HG03571 (cell line): Measurements from ENCODE around the gene TBC1D10A.

Source experiments
- ATAC-seq: cut with Tn5 transposase; IDR thresholded peaks from one replicate; pipeline ENCODE4 v1.9.1; 2021; ENCODE audit not compliant: unreplicated experiment

The TBC1D10A gene

DNA sequence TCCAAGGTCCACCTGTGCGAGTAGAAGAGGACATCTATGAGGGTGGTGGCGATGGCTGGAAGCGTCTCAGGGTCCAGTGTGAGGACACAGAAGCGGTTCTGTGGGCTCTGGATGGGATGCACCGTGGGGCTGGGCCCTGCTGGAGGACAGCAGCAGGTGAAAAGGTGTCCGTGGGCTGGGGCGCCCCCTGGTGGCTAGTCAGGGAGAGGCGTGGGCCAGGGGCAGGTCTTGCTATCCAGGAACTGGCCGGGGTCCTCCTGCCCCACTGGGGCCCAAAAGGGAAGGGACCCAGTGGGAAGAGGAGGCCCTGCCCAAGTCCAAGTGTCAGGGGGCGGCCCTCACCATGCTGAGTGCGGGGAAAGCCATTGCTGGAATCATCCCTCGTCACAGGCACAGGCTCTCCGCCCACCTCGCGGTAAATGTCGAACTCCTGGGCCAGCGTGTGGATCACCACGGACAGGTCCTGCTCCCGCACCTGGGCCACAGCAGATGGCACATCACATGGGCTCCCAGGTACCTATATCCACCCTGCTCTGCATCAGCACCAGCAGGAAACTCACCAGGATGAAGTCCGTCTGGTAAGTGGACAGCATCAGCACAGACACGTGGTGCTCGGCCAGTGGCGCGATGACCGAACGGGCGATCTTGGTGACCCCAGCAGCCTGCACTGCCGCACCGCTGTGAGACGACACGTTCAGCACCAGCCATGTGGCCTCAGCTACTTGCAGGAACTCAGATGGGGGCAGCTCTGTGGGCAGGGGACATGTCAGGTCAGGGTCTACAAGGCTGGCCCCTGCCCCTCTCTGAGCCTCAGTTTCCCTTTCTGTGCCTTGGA lies 39.7 kb downstream of the TBC1D10A start:
- ATAC-seq, result no peak

DNA sequence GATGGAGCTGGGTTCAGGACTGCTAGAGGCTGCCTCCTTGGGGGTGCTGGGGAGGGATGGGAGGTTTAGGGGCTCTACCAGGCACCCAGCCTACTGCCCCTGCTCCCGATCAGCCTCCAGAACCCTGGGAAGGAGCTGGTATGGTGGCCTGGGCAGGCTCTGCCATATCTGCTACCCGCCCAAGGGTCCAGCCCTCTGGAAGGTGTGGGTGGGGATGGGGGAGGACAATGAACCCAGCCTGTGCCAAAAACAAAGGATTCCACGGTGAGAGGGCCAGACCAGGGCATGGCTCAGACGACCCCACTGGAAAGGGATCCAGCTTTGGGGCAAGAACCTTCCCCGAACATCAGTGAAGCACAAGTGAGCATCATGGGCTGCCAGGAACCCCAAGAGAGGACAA lies 40.4 kb downstream of the TBC1D10A start:
- ATAC-seq, result no peak

DNA sequence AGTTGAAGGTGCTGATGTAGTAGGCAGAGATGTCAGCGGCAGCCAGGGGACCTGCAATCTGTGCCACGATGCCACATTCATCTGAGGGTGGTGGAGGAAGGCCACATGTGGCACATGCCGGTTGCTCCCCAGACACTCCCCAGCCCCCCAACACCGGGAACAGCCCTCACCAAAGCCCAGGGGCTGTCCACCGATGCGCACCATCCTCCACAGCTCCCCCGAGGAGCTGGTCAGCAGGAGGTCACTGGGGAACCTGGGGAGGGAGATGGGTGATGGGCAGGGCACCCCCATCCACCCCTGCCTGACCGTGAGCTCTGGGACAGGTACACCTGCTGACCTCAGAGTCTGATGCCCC lies 40.9 kb downstream of the TBC1D10A start:
- no peak for ATAC-seq

- no peak for ATAC-seq
These were observed 41.4 kb downstream of the TBC1D10A start for GRCh38 chr22:30285176-30285845.

DNA sequence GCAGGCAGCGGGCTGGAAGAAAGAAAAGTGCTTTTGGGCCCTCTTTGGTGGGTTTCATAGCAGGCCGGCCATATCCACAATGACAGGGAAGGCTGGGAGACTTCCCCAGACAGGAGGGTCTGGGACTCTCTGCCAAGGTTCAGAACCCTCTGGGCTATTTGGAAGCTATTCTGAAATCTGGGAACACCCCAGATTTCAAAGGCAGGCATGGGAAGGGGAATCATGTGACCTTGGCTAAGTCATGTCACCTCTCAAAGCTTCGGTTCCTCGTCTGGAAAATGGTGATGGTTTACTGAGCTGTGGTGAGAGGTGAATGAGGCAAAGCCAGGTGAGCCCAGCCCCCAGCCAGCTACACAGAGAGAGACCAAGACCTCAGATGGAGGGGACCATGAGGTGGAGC lies 42.1 kb downstream of the TBC1D10A start:
- no peak for ATAC-seq

DNA sequence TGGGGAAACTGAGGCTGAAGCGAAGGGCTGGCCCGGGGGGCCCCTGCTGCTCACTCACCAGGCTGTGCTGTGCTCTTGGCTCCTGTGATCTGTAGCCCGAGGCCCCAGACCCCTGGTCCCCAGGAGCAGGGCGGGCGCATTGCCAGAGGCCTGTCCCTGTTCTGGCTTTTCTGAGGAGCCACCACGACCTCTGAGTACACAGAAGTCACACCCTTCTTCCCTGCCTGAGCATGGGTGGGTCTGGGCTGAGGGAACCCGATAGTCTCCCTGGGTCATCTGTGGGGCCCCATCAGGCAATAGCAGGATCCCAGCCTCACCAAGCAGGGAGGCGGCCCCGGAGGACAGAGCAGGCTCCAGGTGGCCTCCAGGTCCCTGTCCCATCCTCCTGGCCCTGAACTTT lies 42.6 kb downstream of the TBC1D10A start:
- ATAC-seq, result no peak

- no peak for ATAC-seq
These were observed 43.4 kb downstream of the TBC1D10A start for GRCh38 chr22:30283342-30283741.

DNA sequence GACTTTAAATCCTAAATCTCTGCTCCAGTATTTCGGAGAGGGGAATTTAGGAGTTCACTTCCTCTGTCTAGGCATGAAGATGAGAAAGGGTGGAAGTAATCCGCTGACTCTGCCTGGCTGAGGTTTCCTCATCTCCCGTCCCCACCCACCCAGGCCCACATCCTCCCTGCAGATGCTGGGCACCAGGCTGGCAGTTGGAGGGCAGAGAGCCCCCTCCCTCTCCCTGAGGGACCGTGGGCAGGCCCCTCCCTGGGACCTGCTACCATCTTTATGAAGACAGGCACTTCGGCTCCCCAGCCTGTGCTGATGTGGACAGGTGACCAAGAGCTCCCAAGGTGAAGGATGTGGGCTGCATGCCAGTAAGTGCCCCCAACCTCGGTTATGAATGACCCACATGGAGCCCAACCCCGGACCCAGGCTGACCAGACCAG lies 44.1 kb downstream of the TBC1D10A start:
- no peak for ATAC-seq

DNA sequence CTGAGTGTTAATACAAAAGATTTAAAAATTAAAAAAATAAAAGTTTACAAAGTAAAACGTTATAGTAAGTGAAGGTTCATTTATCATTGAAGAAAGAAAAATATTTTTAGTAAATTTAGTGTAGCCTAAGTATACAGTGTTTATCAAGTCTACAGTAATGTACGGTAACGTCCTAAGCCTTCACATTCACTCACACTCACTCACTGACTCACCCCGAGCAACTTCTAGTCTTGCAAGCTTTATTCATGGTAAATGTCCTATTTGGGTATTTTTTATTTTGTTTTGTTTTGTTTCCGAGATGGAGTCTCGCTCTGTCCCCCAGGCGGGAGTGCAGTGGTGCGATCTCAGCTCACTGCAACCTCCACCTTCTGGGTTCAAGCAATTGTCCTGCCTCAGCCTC lies 46.2 kb downstream of the TBC1D10A start:
- ATAC-seq, result no peak

DNA sequence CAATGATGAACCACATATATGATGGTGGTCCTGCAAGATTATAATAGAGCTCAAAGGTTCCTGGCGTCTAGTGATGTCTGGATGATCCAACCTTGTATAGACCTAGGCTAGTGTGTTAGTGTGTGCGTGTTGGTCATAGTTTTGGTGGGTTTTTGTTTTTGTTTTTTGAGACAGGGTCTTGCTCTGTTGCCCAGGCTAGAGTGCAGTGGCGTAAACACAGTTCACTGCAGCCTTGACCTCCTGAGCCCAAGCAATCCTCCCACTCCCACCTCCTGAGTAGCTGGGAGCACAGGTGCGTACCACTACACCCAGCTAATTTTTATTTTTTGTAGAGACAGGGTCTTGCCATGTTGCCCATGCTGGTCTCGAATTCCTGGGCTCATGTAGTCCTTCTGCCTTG lies 46.8 kb downstream of the TBC1D10A start:
- ATAC-seq, result no peak

GRCh38 chr22:30279046-30279788 lies 47.5 kb downstream of the TBC1D10A start:
- no peak for ATAC-seq

- no peak for ATAC-seq
These were observed 49.0 kb downstream of the TBC1D10A start for GRCh38 chr22:30277547-30278344.

DNA sequence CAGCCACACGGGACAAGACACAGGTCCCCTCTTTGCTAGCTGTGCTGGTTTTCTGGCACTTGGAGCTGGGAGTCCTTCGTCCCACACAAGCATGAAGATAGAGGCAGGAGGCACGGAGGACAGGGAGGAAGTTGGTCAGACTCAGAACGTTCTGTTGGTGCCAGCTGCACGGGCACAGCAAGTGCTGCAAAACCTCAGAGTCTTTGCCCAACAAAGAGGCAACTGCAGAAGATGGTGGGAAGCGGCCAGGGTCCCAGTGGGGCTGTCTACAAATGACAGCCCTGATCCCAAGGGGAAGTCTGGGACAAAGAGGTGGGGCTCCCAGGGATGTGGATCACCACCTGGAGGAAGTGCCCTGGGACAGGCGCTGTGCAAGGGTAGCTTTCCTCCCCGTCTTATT lies 50.7 kb downstream of the TBC1D10A start:
- no peak for ATAC-seq

GRCh38 chr22:30275625-30276024 lies 51.1 kb downstream of the TBC1D10A start:
- ATAC-seq, result no peak

- ATAC-seq, result no peak
These were observed 52.3 kb downstream of the TBC1D10A start for GRCh38 chr22:30274437-30274812.

- no peak for ATAC-seq
These were observed 52.9 kb downstream of the TBC1D10A start for GRCh38 chr22:30273711-30274436.

DNA sequence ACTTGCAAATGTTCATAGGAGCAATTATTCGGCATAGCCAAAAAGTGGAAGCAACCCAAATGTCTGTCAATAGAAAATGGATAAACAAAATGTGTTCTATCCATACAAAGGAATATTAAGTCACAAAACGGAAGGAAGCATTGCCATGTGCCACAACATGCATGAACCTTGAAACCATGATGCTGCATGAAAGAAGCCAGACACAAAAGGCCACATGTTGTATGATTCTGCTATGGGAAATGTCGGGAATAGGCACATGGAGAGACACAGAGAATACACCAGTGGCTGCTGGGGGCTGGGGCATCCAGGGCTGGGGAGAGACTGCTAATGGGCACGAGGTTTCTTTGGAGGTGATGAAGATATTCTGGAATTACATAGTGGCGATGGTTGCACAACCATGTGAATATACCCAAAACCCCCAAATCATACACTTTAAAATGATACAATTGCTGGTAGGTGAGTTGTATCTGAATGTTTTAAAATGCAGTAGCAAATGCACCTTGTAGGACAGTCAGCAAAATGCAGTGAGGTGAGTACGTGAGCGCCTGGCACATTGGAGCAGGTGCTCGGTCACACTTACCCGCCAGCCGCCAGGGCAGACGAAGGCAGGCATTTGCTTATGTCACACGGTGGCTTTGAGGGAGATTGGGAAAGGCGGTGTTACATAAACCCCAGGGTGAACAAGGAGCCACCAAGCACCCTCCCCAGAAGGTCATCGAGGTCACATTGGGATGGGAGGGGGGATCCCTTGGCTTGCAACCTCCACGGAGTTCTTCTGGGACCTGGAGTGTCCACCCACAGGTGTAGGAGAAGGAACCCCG lies 53.8 kb downstream of the TBC1D10A start:
- ATAC-seq, result no peak

- no peak for ATAC-seq
These were observed 55.9 kb downstream of the TBC1D10A start for GRCh38 chr22:30270832-30271231.

GRCh38 chr22:30268331-30268730 lies 58.4 kb downstream of the TBC1D10A start:
- no peak for ATAC-seq
